H1 (cell line): Measurements from ENCODE around the gene HIBADH. TPM values are rescaled to one million over a fixed set of nuclear protein-coding genes. Genes with fewer than 3 reads are reported as not detected.

Source experiments
- CTCF ChIA-PET: fragments of 300-600 bp; sonication (Branson Sonifier 250); formaldehyde crosslinking; loops from one replicate; lab custom pipeline; 2021; ENCODE audit not compliant: partially characterized antibody; lab: Charles Lee
- POLR2A ChIA-PET: fragments of 300-600 bp; sonication (Branson Sonifier 250); formaldehyde crosslinking; loops from one replicate; lab custom pipeline; 2021; ENCODE audit warnings: inconsistent platforms; ENCODE audit not compliant: partially characterized antibody; lab: Charles Lee
- DNase-seq, 2 experiments: peaks; one replicate each; pipeline versions ENCODE4 v3.0.0 to v3.0.0-alpha.2; 2010 to 2022; ENCODE audit warnings: low spot score in 2 of 2, low read depth in 1 of 2, mixed read lengths in 1 of 2
- FAIRE-seq: peaks from 2 replicates; lab custom pipeline; 2011; peaks lifted over from hg19 to GRCh38; lab: Jason Lieb, UNC
- H2AFZ ChIP-seq: 2 replicates; pipeline ENCODE4 v1.8.1; 2012; ENCODE audit warnings: low read length, inconsistent platforms
- H2AK5ac ChIP-seq: 2 replicates; pipeline ENCODE4 v1.6.1; 2013; ENCODE audit warnings: low read depth, low read length
- H2BK120ac ChIP-seq: replicated peaks from 2 replicates; pipeline ENCODE3; 2013; ENCODE audit warnings: low read depth, low read length, inconsistent platforms
- H2BK12ac ChIP-seq: 2 replicates; pipeline ENCODE4 v1.6.1; 2013; ENCODE audit warnings: low read depth, low read length
- H2BK15ac ChIP-seq: 2 replicates; pipeline ENCODE4 v1.6.1; 2013; ENCODE audit warnings: low read length
- H2BK20ac ChIP-seq: 2 replicates; pipeline ENCODE4 v1.6.1; 2013; ENCODE audit warnings: low read length
- H2BK5ac ChIP-seq: 2 replicates; pipeline ENCODE4 v1.6.1; 2013; ENCODE audit warnings: low read depth, low read length
- H3K14ac ChIP-seq: 2 replicates; pipeline ENCODE4 v1.6.1; 2013; ENCODE audit warnings: inconsistent platforms; ENCODE audit not compliant: insufficient read length
- H3K18ac ChIP-seq: 2 replicates; pipeline ENCODE4 v1.6.1; 2013; ENCODE audit warnings: low read length; ENCODE audit errors: extremely low read depth
- H3K23ac ChIP-seq: 2 replicates; pipeline ENCODE4 v1.6.1; 2013; ENCODE audit warnings: inconsistent platforms; ENCODE audit not compliant: insufficient read length
- H3K23me2 ChIP-seq: 2 replicates; pipeline ENCODE4 v1.6.1; 2013; ENCODE audit warnings: low read depth, low read length
- H3K27ac ChIP-seq: 2 replicates; pipeline ENCODE4 v1.6.1; 2011; ENCODE audit warnings: low read depth, low read length, inconsistent platforms
- H3K27me3 ChIP-seq, 4 experiments: replicated peaks in 1 of 4; 1 replicate in 1 of 4; 2 replicates in 3 of 4; pipeline versions ENCODE4 v1.6.1 to v1.8.1; 2011 to 2013; ENCODE audit warnings: low read length in 3 of 4, mild to moderate bottlenecking in 3 of 4, inconsistent platforms in 2 of 4, mixed read lengths in 2 of 4, moderate library complexity in 1 of 4; ENCODE audit not compliant: control insufficient read depth in 3 of 4, insufficient read depth in 3 of 4; ENCODE audit errors: extremely low read depth in 1 of 4
- H3K36me3 ChIP-seq, 4 experiments: 2 replicates each; pipeline versions ENCODE4 v1.6.1 to v1.8.1; 2011 to 2013; ENCODE audit warnings: mild to moderate bottlenecking in 4 of 4, low read length in 3 of 4, moderate library complexity in 2 of 4, control low read depth in 1 of 4, inconsistent platforms in 1 of 4; ENCODE audit not compliant: insufficient read depth in 4 of 4, control insufficient read depth in 2 of 4
- H3K4ac ChIP-seq: replicated peaks from 2 replicates; pipeline ENCODE3; 2013; ENCODE audit warnings: low read length, low read depth, mixed read lengths, inconsistent platforms; ENCODE audit not compliant: insufficient read length
- H3K4me1 ChIP-seq, 4 experiments: replicated peaks in 1 of 4; 1 replicate in 1 of 4; 2 replicates in 3 of 4; pipeline versions ENCODE4 v1.6.1 to v1.8.1; 2011 to 2013; ENCODE audit warnings: low read length in 3 of 4, inconsistent platforms in 2 of 4, mixed read lengths in 1 of 4; ENCODE audit not compliant: insufficient read depth in 4 of 4, control insufficient read depth in 3 of 4
- H3K4me2 ChIP-seq, 2 experiments: 2 replicates each; pipeline versions ENCODE4 v1.6.1 to v1.8.1; 2011 to 2013; ENCODE audit warnings: low read depth in 2 of 2, low read length in 2 of 2, control low read depth in 1 of 2, inconsistent platforms in 1 of 2, mild to moderate bottlenecking in 1 of 2; ENCODE audit not compliant: insufficient read depth in 1 of 2
- H3K4me3 ChIP-seq, 4 experiments: fragments of 200-600, 300-600 bp in 1 of 4; sonication (generic), shearing (Covaris generic), sonication (Bioruptor Twin) in 1 of 4; 2 replicates each; pipeline versions ENCODE4 v1.5.1 to v1.8.1; 2011 to 2016; ENCODE audit warnings: low read length in 4 of 4, low read depth in 3 of 4, control low read depth in 2 of 4, inconsistent platforms in 2 of 4, mild to moderate bottlenecking in 2 of 4, mixed read lengths in 1 of 4, moderate library complexity in 1 of 4; ENCODE audit not compliant: insufficient read depth in 2 of 4; ENCODE audit errors: extremely low read depth in 1 of 4
- H3K56ac ChIP-seq: replicated peaks from 2 replicates; pipeline ENCODE3; 2013; ENCODE audit warnings: low read depth, mild to moderate bottlenecking, mixed read lengths, low read length, inconsistent platforms; ENCODE audit not compliant: insufficient read length
- H3K79me1 ChIP-seq: 2 replicates; pipeline ENCODE4 v1.6.1; 2013; ENCODE audit warnings: low read depth, low read length, control low read depth
- H3K79me2 ChIP-seq, 2 experiments: 2 replicates each; pipeline versions ENCODE4 v1.6.1 to v1.8.1; 2012 to 2013; ENCODE audit warnings: low read length in 2 of 2, mild to moderate bottlenecking in 2 of 2, inconsistent platforms in 1 of 2; ENCODE audit not compliant: insufficient read depth in 2 of 2, control insufficient read depth in 1 of 2
- H3K9ac ChIP-seq, 4 experiments: replicated peaks in 1 of 4; 1 replicate in 1 of 4; 2 replicates in 3 of 4; pipeline versions ENCODE4 v1.6.1 to v1.8.1; 2011 to 2013; ENCODE audit warnings: low read depth in 3 of 4, low read length in 3 of 4, control low read depth in 2 of 4, mild to moderate bottlenecking in 2 of 4, moderate library complexity in 2 of 4, inconsistent platforms in 1 of 4; ENCODE audit errors: extremely low read depth in 1 of 4
- H3K9me3 ChIP-seq, 2 experiments: 2 replicates each; pipeline versions ENCODE4 v1.6.1 to v1.8.1; 2012 to 2013; ENCODE audit warnings: mild to moderate bottlenecking in 2 of 2, moderate library complexity in 2 of 2, control low read depth in 1 of 2, inconsistent platforms in 1 of 2, low read depth in 1 of 2, low read length in 1 of 2, mixed read lengths in 1 of 2; ENCODE audit not compliant: insufficient read depth in 2 of 2
- H4K20me1 ChIP-seq, 2 experiments: replicated peaks in 1 of 2; 2 replicates each; pipeline versions ENCODE3 to v1.8.1; 2011 to 2013; ENCODE audit warnings: inconsistent platforms in 2 of 2, low read length in 2 of 2, mild to moderate bottlenecking in 1 of 2; ENCODE audit not compliant: insufficient read depth in 2 of 2, control insufficient read depth in 1 of 2
- H4K5ac ChIP-seq: 2 replicates; pipeline ENCODE4 v1.6.1; 2013; ENCODE audit warnings: low read length, low read depth, mixed read lengths, inconsistent platforms; ENCODE audit not compliant: insufficient read length
- H4K8ac ChIP-seq: 2 replicates; pipeline ENCODE4 v1.8.0; 2013; ENCODE audit warnings: mild to moderate bottlenecking, moderate library complexity, low read length, inconsistent platforms; ENCODE audit not compliant: insufficient read depth; ENCODE audit errors: extremely low read depth
- H4K91ac ChIP-seq: replicated peaks from 2 replicates; pipeline ENCODE3; 2013; ENCODE audit warnings: low read length, mixed read lengths, inconsistent platforms; ENCODE audit not compliant: insufficient read length
- BACH1 ChIP-seq: IDR thresholded peaks from 2 replicates; pipeline ENCODE4 v1.6.1; 2012; ENCODE audit warnings: low read length, improper control_type of control experiment
- CBX5 ChIP-seq: fragments of 300-800, 300-1000 bp; sonication (generic); IDR thresholded peaks from 2 replicates; pipeline ENCODE4 v1.7.1; 2016; ENCODE audit warnings: antibody characterized with exemption, low read length, low read depth
- CREB1 ChIP-seq: IDR thresholded peaks from 2 replicates; pipeline ENCODE4 v1.6.1; 2012; ENCODE audit warnings: inconsistent platforms
- HDAC6 ChIP-seq: IDR thresholded peaks from one replicate; pipeline ENCODE4 v1.7.1; 2012; ENCODE audit warnings: low read depth, mild to moderate bottlenecking, inconsistent platforms, low read length, moderate library complexity
- KDM4A ChIP-seq: IDR thresholded peaks from one replicate; pipeline ENCODE4 v1.7.1; 2012; ENCODE audit warnings: low read depth, mild to moderate bottlenecking, moderate library complexity, low read length, inconsistent platforms; ENCODE audit not compliant: severe bottlenecking
- MAFK ChIP-seq: IDR thresholded peaks from 2 replicates; pipeline ENCODE4 v1.6.1; 2012; ENCODE audit warnings: low read depth, mild to moderate bottlenecking, improper control_type of control experiment, low read length
- POLR2A ChIP-seq, 2 experiments: IDR thresholded peaks; 1 replicate in 1 of 2; 2 replicates in 1 of 2; pipeline ENCODE4 v1.6.1; 2011; ENCODE audit warnings: low read depth in 2 of 2, low read length in 2 of 2, mild to moderate bottlenecking in 2 of 2; ENCODE audit errors: control extremely low read depth in 1 of 2
- RBBP5 ChIP-seq: IDR thresholded peaks from 2 replicates; pipeline ENCODE4 v1.7.1; 2012; ENCODE audit warnings: low read depth, mild to moderate bottlenecking, inconsistent platforms, low read length, moderate library complexity, borderline replicate concordance
- SIX5 ChIP-seq: IDR thresholded peaks from 2 replicates; pipeline ENCODE4 v1.6.1; 2011; ENCODE audit warnings: mild to moderate bottlenecking, low read depth, low read length
- SP2 ChIP-seq: IDR thresholded peaks from 2 replicates; pipeline ENCODE4 v1.6.1; 2012; ENCODE audit warnings: mild to moderate bottlenecking, low read length, inconsistent platforms
- SP4 ChIP-seq: IDR thresholded peaks from 2 replicates; pipeline ENCODE4 v1.6.1; 2012; ENCODE audit warnings: low read length, inconsistent platforms
- WGBS, 2 experiments: shearing (Covaris generic) in 1 of 2; methylation state at CpG; one replicate each; pipeline versions ENCODE4 v1.1.6 to v1.1.7; 2013 to 2015; ENCODE audit warnings: low lambda C conversion rate in 2 of 2, mixed read lengths in 2 of 2, inconsistent platforms in 1 of 2, low coverage in 1 of 2, missing lambda C conversion rate in 1 of 2; ENCODE audit not compliant: insufficient replicate concordance in 2 of 2, insufficient coverage in 1 of 2, insufficient read length in 1 of 2; ENCODE audit errors: extremely low coverage in 1 of 2, missing lambda C conversion rate in 1 of 2; 5-methylcytosine and 5-hydroxymethylcytosine counted together
- polyA plus RNA-seq, 7 experiments: library from polyadenylated mRNA; depleted of rRNA in 3 of 7; stranded (reverse) in 5 of 7; unstranded in 2 of 7; fragments of >200 nt in 5 of 7; fragments of 200-250 nt in 2 of 7; gene quantifications; 1 replicate in 5 of 7; 2 replicates in 1 of 7; 4 replicates in 1 of 7; pipeline versions ENCODE4 v1.2.1 to v1.2.3, GENCODE V29; 2011 to 2013; ENCODE audit warnings: missing spikeins in 2 of 7, mixed read lengths in 2 of 7
- total RNA-seq: library from RNA; stranded (reverse); fragmentation: NEBNext Ultra II Directional; extraction: Animal tissue kit (Norgen Biotek cat#: 25700); gene quantifications from 2 replicates; pipeline ENCODE4 v1.2.1, GENCODE V29; 2021
- TF ChIP-seq, protein P1 (sequence below), 3 experiments: IDR thresholded peaks; 1 replicate in 2 of 3; 2 replicates in 1 of 3; pipeline versions ENCODE4 v1.5.1 to v1.6.1; 2011; ENCODE audit warnings: low read length in 3 of 3, mild to moderate bottlenecking in 3 of 3, inconsistent platforms in 2 of 3, low read depth in 1 of 3, moderate library complexity in 1 of 3; ENCODE audit not compliant: insufficient read depth in 1 of 3; ENCODE audit errors: control extremely low read depth in 1 of 3
- TF ChIP-seq, protein P2 (sequence below): IDR thresholded peaks from 2 replicates; pipeline ENCODE4 v1.6.1; 2012; ENCODE audit warnings: inconsistent platforms

The HIBADH gene
- total and polyA plus RNA-seq, 2 of the 8 experiments (the other 6 are each of a cell fraction or from before 2014, with no cell fraction given): 30.1 to 39.5 TPM

DNA sequence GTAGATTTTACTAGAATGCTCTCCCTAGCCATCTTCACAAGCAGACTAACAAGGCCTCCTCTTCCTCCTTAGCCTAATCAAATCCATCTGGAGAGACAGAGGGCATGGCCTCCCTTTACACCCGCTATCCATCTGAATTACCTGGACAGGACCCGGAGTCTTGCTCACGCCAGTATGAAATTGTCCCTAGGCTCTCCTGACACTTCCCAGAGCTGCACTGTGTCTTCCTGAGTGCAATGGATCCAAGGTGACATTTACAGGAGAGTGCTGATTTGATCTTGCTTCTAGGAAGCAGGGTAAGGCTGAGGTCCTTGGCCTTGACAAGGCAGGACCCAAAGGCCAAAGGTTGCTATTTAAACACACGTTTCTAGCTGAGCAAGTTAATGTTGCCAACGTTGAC, 147.8 kb downstream of the HIBADH start:
- no peak overlapping the region for H2BK5ac ChIP-seq
- H2AK5ac ChIP-seq: no peak overlapping the region
- H2AFZ ChIP-seq: no peak overlapping the region
- no peak overlapping the region for H4K91ac ChIP-seq
- H2BK15ac ChIP-seq: no peak overlapping the region
- no peaks in the 10 kb centered on the region for H3K9me3 ChIP-seq
- no peak overlapping the region for H2BK120ac ChIP-seq
- DNase-seq (no peak), FAIRE-seq (no peak)
- no peak overlapping the region for H4K5ac ChIP-seq
- H4K8ac ChIP-seq: no peak overlapping the region
- no peaks in the 10 kb centered on the region for H3K79me1 ChIP-seq
- H3K4me2 ChIP-seq: no peak overlapping the region
- H3K4me3 ChIP-seq: no peak overlapping the region
- H4K20me1 ChIP-seq: no peaks in the 10 kb centered on the region
- no peak overlapping the region for H3K27ac ChIP-seq
- H3K4me1 ChIP-seq: peaks cover 0 to 8% (median 2%) of the 10 kb centered on the region in 4 experiments; a peak in 2 of 7 replicates
- H3K18ac ChIP-seq: no peak overlapping the region
- H2BK20ac ChIP-seq: no peak overlapping the region
- no peaks in the 10 kb centered on the region for H3K23me2 ChIP-seq
- CTCF ChIA-PET: interaction anchor here (0.7 to 1.1 kb wide), 3 partner anchors 54 to 184 kb away, joined by 3 to 6 read pairs (median 3); no protein-coding TSS in a partner anchor
- 87% methylated on average over 5 of the region's 5 CpGs; no CpG with 5 or more reads in 1 of the 2 experiments for WGBS, 2 experiments
- no peaks in the 10 kb centered on the region for H3K79me2 ChIP-seq
- no peak overlapping the region for H3K14ac ChIP-seq
- H3K36me3 ChIP-seq: no peaks in the 10 kb centered on the region
- H3K9ac ChIP-seq: no peak overlapping the region
- no peaks in the 10 kb centered on the region; a peak in 3 of 7 replicates for H3K27me3 ChIP-seq
- no peak overlapping the region for H3K4ac ChIP-seq
- no peak overlapping the region for H2BK12ac ChIP-seq
- H3K56ac ChIP-seq: no peak overlapping the region
- no peak overlapping the region for H3K23ac ChIP-seq
- POLR2A ChIA-PET: no interaction called here
- TF ChIP-seq KDM4A (no peak), SP2 (no peak), MAFK (no peak), SP4 (no peak), CREB1 (no peak), BACH1 (no peak), SIX5 (no peak), POLR2A (IDR thresholded peaks at IDR 0.05; ENCODE audit: control extremely low read depth in 1 of 2, low read depth in 2 of 2, low read length in 2 of 2) (no peak), CBX5 (no peak), HDAC6 (no peak), RBBP5 (no peak)
- TF ChIP-seq, protein P1, sequence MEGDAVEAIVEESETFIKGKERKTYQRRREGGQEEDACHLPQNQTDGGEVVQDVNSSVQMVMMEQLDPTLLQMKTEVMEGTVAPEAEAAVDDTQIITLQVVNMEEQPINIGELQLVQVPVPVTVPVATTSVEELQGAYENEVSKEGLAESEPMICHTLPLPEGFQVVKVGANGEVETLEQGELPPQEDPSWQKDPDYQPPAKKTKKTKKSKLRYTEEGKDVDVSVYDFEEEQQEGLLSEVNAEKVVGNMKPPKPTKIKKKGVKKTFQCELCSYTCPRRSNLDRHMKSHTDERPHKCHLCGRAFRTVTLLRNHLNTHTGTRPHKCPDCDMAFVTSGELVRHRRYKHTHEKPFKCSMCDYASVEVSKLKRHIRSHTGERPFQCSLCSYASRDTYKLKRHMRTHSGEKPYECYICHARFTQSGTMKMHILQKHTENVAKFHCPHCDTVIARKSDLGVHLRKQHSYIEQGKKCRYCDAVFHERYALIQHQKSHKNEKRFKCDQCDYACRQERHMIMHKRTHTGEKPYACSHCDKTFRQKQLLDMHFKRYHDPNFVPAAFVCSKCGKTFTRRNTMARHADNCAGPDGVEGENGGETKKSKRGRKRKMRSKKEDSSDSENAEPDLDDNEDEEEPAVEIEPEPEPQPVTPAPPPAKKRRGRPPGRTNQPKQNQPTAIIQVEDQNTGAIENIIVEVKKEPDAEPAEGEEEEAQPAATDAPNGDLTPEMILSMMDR (IDR thresholded peaks at IDR 0.05; ENCODE audit: control extremely low read depth in 1 of 3, insufficient read depth in 1 of 3, low read depth in 1 of 3, low read length in 3 of 3): no peak
- TF ChIP-seq, protein P2, sequence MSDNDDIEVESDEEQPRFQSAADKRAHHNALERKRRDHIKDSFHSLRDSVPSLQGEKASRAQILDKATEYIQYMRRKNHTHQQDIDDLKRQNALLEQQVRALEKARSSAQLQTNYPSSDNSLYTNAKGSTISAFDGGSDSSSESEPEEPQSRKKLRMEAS: no peak
